Spinal cord (tissue), 10 donors: ENCODE measurements around the gene SPATA9. TPM values are rescaled to one million over a fixed set of nuclear protein-coding genes. Genes with fewer than 3 reads are reported as not detected.
"Not testable (repeated sequence)": the region's sequence is repeated elsewhere in the genome, so short reads cannot be mapped to it uniquely, and the experiment has no call there.

Experiments
- DNase-seq, 6 donors: peaks; one replicate each; pipeline versions ENCODE4 v3.0.0 to v3.0.0-alpha.2; 2013 to 2015; ENCODE audit warnings: low spot score in 6 of 6, low read depth in 4 of 6
- H3K27ac ChIP-seq: one replicate; pipeline ENCODE4 v1.5.1; 2013; ENCODE audit warnings: low read depth, low read length, control low read depth
- H3K27me3 ChIP-seq: one replicate; pipeline ENCODE4 v1.6.1; 2013; ENCODE audit warnings: low read length; ENCODE audit not compliant: control insufficient read depth, insufficient read depth
- H3K36me3 ChIP-seq: one replicate; pipeline ENCODE4 v1.6.1; 2013; ENCODE audit warnings: low read length; ENCODE audit not compliant: control insufficient read depth, insufficient read depth
- H3K4me1 ChIP-seq: one replicate; pipeline ENCODE4 v1.6.1; 2013; ENCODE audit warnings: low read length; ENCODE audit not compliant: control insufficient read depth, insufficient read depth
- H3K4me3 ChIP-seq: one replicate; pipeline ENCODE4 v1.5.1; 2013; ENCODE audit warnings: low read depth, low read length, control low read depth
- H3K9me3 ChIP-seq: one replicate; pipeline ENCODE4 v1.6.1; 2013; ENCODE audit warnings: low read length; ENCODE audit not compliant: control insufficient read depth, insufficient read depth
- WGBS: methylation state at CpG from one replicate; pipeline ENCODE4 v1.1.5; 2013; ENCODE audit warnings: missing lambda C conversion rate; ENCODE audit not compliant: insufficient coverage; 5-methylcytosine and 5-hydroxymethylcytosine counted together
- polyA plus RNA-seq, 2 donors: library from polyadenylated mRNA; unstranded; fragments of 120-200 nt; gene quantifications; one replicate each; pipeline ENCODE4 v1.2.1, GENCODE V29; 2013; ENCODE audit not compliant: insufficient read length in 2 of 2
- total RNA-seq, 2 donors: library from RNA; depleted of rRNA in 1 of 2; stranded (reverse); fragments of 120-200 nt in 1 of 2; fragments of >200 nt in 1 of 2; gene quantifications; one replicate each; pipeline versions ENCODE4 v1.2.3 to v1.2.4, GENCODE V29; 2013 to 2014
- donor health status: healthy.

SPATA9 gene
- total and polyA plus RNA-seq, 4 donors: 0.40 to 1.7 (median 1.4) TPM

DNA sequence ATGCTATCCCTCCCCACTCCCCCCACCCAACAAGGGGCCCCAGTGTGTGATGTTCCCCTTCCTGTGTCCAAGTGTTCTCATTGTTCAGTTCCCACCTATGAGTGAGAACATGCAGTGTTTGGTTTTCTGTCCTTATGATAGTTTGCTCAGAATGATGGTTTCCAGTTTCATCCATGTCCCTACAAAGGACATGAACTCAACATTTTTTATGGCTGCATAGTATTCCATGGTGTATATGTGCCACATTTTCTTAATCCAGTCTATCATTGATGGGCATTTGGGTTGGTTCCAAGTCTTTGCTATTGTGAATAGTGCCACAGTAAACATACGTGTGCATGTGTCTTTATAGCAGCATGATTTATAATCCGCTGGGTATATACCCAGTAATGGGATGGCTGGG is 49.8 kb downstream of the SPATA9 start:
- no CpG with 5 or more reads among the region's 2 CpGs for WGBS

DNA sequence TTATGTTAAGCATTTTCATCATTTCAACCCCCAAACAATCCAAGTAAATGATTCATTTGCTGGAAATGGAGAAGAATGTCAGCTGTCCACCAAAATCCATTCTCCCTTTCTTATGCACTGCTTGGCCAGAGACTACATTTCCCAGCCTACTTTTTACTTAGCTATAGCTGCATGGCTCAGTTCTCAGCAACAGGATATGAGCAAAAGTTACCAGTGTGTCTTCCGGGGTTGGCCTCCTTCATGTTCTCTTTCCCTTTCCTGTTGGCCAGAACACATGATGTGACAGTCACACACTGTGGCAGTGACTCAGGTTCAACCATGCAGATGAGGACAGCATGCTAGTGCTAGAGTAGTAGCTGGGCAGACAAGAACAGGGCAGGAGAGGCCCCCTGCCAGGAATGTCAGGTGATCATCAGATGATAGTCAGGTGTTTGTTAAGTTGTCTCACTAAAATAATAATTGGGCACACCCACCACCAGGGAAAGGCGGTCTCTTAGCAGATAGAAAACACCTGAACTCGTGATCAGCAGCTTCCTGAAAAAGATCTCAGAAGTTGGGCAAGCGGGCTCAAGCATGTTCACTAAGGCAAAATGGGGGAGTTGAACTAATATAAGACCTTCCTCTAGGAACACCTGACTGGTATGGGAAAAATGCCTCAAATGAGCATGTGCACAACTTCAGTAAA is 50.7 kb downstream of the SPATA9 start:
- Histone ChIP-seq H3K27ac (no peak overlapping the region), H3K4me3 (no peak overlapping the region), H3K9me3 (no peaks in the 10 kb centered on the region), H3K36me3 (no peaks in the 10 kb centered on the region), H3K27me3 (no peaks in the 10 kb centered on the region), H3K4me1 (no peaks in the 10 kb centered on the region)
- WGBS: 100% methylated on average over 1 of the region's 4 CpGs
- DNase-seq: no peak

More for the DNA sequence above, 49.8 kb downstream of the SPATA9 start:
- H3K4me1 ChIP-seq, H3K27ac ChIP-seq, DNase-seq, H3K27me3 ChIP-seq, H3K9me3 ChIP-seq, H3K36me3 ChIP-seq, H3K4me3 ChIP-seq: not testable (repeated sequence)

DNA sequence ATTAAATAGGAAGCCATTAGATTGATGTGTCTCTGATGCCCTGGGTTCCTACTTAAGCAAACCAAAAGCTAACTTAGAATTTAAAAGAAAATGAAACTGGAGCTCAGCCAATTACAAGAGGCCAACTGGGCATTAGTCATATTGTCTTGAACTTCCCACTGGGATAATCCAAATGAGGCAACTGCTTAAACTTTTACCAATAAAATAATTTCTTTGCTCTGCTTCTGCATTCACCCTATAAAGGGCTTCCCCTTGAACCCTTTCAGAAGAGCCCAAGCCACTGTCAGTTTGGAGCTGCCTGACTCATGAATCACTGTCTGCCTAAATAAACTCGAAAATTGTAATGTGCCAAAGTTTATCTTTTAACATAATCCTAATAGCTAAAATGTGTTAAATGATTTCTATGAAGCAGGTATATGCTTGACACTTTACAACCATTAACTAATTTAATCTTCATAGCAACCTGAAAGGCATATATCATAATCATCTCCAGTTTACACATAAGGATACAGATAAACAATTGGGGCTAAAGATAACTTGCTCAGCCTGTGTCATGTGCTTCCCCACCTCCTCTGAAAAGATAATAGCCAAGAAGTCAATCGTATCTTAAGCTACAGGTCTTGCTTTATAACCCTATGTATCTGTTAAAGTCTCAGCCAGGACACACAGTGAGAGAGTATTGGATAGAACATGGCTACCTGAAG is 51.4 kb downstream of the SPATA9 start:
- no peak overlapping the region for H3K27ac ChIP-seq
- no CpG with 5 or more reads among the region's 2 CpGs for WGBS
- H3K4me1 ChIP-seq: no peaks in the 10 kb centered on the region
- H3K9me3 ChIP-seq: no peaks in the 10 kb centered on the region
- no peaks in the 10 kb centered on the region for H3K36me3 ChIP-seq
- H3K4me3 ChIP-seq: no peak overlapping the region
- no peak for DNase-seq
- no peaks in the 10 kb centered on the region for H3K27me3 ChIP-seq

DNA sequence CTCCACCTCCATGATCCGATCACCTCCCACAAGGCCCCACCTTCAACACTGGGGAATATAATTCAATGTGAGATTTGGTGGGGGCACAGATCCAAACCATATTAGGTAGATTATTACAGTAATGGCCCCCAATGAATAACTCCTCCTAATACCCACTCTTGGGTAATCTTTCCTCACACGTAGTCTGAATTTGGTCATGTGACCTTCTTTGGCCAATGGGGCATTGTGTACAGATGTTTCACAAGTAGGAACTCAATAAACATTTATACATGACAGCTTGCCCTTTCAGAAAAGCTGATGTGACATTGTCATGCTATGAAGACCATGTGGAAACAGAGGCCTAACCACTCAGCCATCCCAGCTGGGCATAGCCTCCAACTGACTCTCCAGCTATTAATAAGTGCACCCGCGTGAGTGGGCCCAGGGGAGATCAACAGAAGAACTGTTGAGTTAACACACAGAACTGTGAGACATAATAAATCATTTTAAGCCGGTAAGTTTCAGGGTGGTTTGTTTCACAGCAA is 52.3 kb downstream of the SPATA9 start:
- Histone ChIP-seq H3K27me3 (no peaks in the 10 kb centered on the region), H3K9me3 (no peaks in the 10 kb centered on the region), H3K4me1 (no peaks in the 10 kb centered on the region), H3K27ac (no peak overlapping the region), H3K36me3 (no peaks in the 10 kb centered on the region), H3K4me3 (no peak overlapping the region)
- no peak for DNase-seq
- WGBS: 80% methylated on average over 1 of the region's 5 CpGs

DNA sequence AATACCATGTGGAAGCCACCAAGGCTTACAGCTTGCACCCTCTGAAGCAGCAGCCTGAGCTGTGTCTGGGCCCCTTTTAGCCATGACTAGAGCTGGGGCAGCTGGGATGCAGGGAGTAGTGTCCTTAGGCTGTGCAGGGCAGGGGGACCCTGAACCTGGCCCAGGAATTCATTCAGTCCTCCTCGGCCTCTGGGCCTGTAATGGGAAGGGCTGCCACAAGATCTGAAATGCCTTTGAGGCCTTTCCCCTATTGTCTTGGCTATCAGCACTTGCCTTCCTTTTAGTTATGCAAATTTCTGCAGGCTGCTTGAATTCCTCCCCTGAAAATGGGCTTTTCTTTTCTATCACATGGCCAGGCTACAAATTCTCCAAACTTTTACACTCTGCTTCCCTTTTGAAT is 53.9 kb downstream of the SPATA9 start:
- H3K27ac ChIP-seq: no peak overlapping the region
- no peak for DNase-seq
- no peaks in the 10 kb centered on the region for H3K9me3 ChIP-seq
- H3K4me1 ChIP-seq: no peaks in the 10 kb centered on the region
- no peaks in the 10 kb centered on the region for H3K36me3 ChIP-seq
- no peak overlapping the region for H3K4me3 ChIP-seq
- no peaks in the 10 kb centered on the region for H3K27me3 ChIP-seq
- WGBS: 44% methylated on average over 1 of the region's 1 CpG

DNA sequence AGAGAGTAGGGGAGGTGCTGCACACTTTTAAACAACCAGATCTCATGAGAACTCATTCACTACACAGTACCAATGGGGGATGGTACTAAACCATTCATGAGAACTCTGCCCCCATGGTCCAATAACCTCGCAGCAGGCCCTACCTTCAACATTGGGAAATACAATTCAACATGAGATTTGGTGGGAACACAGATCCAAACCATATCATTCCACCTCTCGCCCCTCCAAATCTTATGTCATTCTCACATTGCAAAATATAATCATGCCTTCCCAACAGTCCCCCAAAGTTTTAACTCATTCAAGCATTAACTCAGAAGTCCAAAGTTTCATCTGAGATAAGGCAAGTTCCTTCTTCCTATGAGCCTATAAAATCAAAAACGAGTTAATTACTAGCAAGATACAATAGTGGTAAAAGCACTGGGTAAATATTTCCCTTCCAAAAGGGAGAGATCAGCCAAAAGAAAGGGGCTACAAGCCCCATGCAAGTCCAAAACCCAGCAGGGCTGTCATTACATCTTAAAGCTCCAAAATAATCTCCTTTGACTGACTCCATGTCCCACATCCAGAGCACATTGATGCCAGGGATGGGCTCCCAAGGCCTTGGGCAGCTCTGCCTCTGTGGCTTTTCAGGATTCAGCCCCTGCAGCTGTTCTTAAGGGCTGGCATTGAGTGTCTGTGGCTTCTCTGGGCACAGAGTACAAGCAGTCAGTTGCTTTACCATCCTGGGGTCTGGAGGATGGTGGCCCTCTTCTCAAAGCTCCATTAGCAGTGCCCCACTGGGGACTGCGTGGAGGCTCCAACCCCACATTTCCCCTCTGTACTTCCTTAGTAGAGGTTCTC is 54.6 kb downstream of the SPATA9 start:
- Histone ChIP-seq H3K36me3 (no peaks in the 10 kb centered on the region), H3K9me3 (no peaks in the 10 kb centered on the region), H3K27me3 (no peaks in the 10 kb centered on the region), H3K4me3 (no peak overlapping the region), H3K4me1 (no peaks in the 10 kb centered on the region), H3K27ac (no peak overlapping the region)
- WGBS: 100% methylated on average over 3 of the region's 4 CpGs
- DNase-seq: no peak

DNA sequence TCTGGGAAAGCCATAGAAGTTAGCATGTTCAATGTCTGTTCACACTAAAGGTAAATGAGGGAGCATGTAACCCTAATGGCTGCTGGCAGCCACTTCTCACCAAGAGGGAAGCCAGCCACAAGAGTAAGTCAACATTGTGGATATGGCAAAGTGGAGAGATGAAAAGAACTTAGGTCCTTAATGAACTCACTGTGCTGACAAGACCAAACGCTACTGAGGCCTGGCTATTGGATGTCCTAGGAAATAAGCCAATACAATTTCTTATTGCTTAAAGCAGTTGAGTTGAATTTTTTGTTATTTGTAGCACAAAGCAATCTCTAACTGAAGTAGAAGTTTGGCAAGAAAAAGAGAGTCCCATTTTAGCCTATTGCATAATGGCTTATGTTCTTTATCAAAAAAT is 56.1 kb downstream of the SPATA9 start:
- H3K4me1 ChIP-seq: no peaks in the 10 kb centered on the region
- no peak for DNase-seq
- H3K9me3 ChIP-seq: no peaks in the 10 kb centered on the region
- WGBS: no CpG with 5 or more reads among the region's 1 CpG
- no peaks in the 10 kb centered on the region for H3K27me3 ChIP-seq
- no peak overlapping the region for H3K27ac ChIP-seq
- H3K4me3 ChIP-seq: no peak overlapping the region
- no peaks in the 10 kb centered on the region for H3K36me3 ChIP-seq

DNA sequence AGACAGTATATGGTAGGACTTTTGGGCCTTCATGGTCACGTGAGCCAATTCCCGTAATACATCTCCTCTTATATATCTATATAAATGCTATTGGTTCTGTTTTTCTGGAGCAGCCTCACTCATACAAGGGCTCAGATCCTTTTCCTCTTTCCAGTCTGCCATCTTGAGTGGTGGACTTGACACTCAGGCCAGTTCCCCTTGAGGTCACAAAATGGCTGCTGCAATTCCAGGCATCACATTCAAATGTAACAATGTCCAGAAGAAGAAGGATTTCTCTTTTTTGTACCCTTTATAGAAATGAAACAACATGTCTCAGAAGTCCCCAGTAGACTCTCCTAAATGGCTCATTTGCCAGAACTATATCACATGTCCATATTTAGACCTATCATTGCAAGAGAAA is 58.4 kb downstream of the SPATA9 start:
- Histone ChIP-seq H3K27ac (no peak overlapping the region), H3K9me3 (no peaks in the 10 kb centered on the region), H3K36me3 (no peaks in the 10 kb centered on the region), H3K4me3 (no peak overlapping the region), H3K4me1 (peaks cover 13% of the 10 kb centered on the region), H3K27me3 (peaks cover 14% of the 10 kb centered on the region)
- DNase-seq: no peak
- WGBS: no CpG with 5 or more reads among the region's 2 CpGs

DNA sequence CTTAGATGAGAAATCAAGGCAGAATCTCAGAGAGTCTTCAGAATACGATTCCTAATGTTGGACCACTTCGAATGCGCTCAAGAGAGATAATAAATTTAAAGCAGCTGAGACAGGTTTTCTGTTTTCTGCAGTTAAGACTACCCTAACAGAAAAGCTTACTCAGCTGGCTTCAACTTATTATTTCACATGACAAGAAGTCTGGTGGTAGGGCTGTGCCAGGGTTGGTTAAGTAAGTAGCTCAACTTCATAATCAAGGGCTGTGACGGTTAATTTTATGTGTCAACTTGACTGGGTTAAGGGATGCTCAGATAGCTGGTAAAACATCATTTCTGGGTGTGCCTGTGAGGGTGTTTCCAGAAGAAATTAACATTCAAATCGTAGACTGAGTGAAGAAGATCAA is 59.1 kb downstream of the SPATA9 start:
- Histone ChIP-seq H3K4me1 (peaks cover 13% of the 10 kb centered on the region), H3K36me3 (no peaks in the 10 kb centered on the region), H3K27me3 (peaks cover 20% of the 10 kb centered on the region), H3K4me3 (no peak overlapping the region), H3K9me3 (no peaks in the 10 kb centered on the region), H3K27ac (no peak overlapping the region)
- WGBS: 93% methylated on average over 2 of the region's 5 CpGs
- no peak for DNase-seq
